Measurements from ENCODE around the gene CORO1C. TPM values are rescaled to one million over a fixed set of nuclear protein-coding genes. Genes with fewer than 3 reads are reported as not detected.
"Not testable (repeated sequence)": the region's sequence is repeated elsewhere in the genome, so short reads cannot be mapped to it uniquely, and the experiment has no call there.

Gene CORO1C
- total RNA-seq, 2 donors from 2014 or later, result 59.6 to 70.7 TPM

DNA sequence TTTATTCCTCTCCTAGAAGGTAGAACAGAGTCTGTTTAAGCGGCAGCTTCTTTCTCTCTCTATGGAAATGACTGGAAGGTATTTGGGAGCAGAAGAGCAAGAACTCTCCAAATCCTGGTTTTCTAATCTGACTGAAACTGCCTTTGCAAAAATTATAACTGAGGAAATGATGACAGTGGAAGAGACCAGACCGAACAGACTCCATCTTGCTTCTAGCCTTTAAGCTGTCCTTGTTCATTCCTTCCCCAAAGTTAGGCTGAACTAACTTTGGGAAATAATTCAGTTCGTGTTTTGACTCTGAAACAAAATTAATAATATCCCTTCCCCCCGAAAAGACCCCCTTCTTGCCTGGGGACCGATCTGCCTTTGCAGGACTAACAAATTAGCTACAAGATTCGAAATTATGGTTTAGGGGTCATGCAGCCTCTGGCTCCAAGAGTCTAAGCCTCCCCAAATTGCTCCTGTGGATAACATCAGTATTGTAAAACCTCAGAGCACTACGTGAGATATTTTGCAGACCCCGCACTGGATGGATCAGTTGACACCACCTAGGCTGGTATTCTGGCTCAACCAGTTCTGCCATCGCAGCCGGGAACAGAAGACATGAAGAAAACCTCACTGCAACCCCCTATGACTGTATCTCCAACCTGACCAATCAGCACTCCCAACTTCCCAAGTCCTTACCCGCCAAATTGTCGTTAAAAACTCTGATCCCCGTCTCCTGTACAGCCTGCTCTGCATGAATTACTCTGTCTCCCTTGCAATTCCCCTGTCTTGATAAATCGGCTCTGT lies 111.8 kb downstream of the CORO1C start:
- H3K4me3 ChIP-seq, result no peak overlapping the region
- H3K27me3 ChIP-seq, result no peaks in the 10 kb centered on the region
- DNase-seq (ENCODE audit: low spot score), result no peak
- H3K9me3 ChIP-seq, result no peaks in the 10 kb centered on the region
- no peaks in the 10 kb centered on the region for H3K36me3 ChIP-seq
- TF ChIP-seq, protein P1, sequence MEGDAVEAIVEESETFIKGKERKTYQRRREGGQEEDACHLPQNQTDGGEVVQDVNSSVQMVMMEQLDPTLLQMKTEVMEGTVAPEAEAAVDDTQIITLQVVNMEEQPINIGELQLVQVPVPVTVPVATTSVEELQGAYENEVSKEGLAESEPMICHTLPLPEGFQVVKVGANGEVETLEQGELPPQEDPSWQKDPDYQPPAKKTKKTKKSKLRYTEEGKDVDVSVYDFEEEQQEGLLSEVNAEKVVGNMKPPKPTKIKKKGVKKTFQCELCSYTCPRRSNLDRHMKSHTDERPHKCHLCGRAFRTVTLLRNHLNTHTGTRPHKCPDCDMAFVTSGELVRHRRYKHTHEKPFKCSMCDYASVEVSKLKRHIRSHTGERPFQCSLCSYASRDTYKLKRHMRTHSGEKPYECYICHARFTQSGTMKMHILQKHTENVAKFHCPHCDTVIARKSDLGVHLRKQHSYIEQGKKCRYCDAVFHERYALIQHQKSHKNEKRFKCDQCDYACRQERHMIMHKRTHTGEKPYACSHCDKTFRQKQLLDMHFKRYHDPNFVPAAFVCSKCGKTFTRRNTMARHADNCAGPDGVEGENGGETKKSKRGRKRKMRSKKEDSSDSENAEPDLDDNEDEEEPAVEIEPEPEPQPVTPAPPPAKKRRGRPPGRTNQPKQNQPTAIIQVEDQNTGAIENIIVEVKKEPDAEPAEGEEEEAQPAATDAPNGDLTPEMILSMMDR (IDR thresholded peaks at IDR 0.05), result no peak
- H3K4me1 ChIP-seq, result peaks cover 0 to 28% of the 10 kb centered on the region in 2 donors
- no peak overlapping the region for H3K27ac ChIP-seq

- H3K4me1 ChIP-seq, result peaks cover 0 to 28% of the 10 kb centered on the region in 2 donors
- H3K27ac ChIP-seq; H3K27me3 ChIP-seq; H3K9me3 ChIP-seq; H3K4me3 ChIP-seq; H3K36me3 ChIP-seq; DNase-seq (ENCODE audit: low spot score): not testable (repeated sequence)
Measured at GRCh38 chr12:108618953-108619274, 112.4 kb downstream of the CORO1C start.

DNA sequence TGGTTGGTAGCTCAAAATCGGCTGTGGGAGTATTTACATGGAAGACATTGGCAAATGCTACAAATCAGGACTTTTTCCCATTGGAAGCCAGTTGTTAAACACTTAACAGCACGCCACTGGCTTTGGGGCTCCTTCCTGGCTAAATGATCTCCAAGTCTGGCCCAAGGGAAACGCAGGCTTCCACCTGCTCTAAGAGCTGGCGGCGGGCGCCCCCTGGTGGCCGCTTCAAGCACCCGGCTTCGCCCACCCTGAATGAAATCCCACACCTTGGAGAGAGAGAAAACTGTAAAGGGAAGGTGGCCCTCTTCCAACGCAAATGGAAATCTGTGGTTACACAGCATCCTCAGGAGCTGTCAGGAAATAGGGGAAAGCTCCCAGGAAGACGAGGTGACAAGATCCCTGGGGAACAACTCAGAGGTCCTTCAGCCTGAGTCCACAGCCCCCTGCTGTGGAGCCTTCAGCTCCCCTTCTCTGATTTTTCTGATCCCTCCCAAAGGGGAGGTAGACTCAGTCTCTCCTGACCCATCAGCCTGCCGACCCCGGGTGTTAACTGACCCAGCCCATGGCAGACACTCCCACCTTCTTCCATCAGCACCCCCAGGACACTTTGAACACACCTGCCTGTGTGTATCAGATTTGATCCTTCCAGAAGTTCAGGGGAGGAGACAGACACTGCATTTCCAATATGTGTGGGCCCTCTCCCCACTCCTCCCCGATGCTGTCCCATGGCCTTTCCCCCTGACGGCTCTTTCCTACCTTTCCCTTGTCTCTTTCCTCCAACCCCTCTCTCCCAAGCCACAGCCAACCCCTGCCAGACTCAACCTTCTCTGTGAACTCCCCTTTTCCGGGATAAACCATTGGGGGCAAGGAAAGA lies 113.0 kb downstream of the CORO1C start:
- peak; percentile 88 for DNase-seq (ENCODE audit: low spot score)
- Histone ChIP-seq H3K4me3 (no peak overlapping the region), H3K27me3 (no peaks in the 10 kb centered on the region), H3K36me3 (no peaks in the 10 kb centered on the region), H3K4me1 (peaks cover 0 to 28% of the 10 kb centered on the region in 2 donors), H3K9me3 (no peaks in the 10 kb centered on the region), H3K27ac (no peak overlapping the region)
- TF ChIP-seq, protein P1 (IDR thresholded peaks at IDR 0.05), result peak; percentile 90 to 98

GRCh38 chr12:108616941-108617858 lies 114.1 kb downstream of the CORO1C start:
- no peak overlapping the region for H3K4me3 ChIP-seq
- peaks cover 0 to 18% of the 10 kb centered on the region in 2 donors for H3K4me1 ChIP-seq
- no peak overlapping the region for H3K27ac ChIP-seq
- no peaks in the 10 kb centered on the region for H3K27me3 ChIP-seq
- no peak for DNase-seq (ENCODE audit: low spot score)
- TF ChIP-seq, protein P1 (IDR thresholded peaks at IDR 0.05), result no peak
- H3K9me3 ChIP-seq, result no peaks in the 10 kb centered on the region
- H3K36me3 ChIP-seq, result no peaks in the 10 kb centered on the region

DNA sequence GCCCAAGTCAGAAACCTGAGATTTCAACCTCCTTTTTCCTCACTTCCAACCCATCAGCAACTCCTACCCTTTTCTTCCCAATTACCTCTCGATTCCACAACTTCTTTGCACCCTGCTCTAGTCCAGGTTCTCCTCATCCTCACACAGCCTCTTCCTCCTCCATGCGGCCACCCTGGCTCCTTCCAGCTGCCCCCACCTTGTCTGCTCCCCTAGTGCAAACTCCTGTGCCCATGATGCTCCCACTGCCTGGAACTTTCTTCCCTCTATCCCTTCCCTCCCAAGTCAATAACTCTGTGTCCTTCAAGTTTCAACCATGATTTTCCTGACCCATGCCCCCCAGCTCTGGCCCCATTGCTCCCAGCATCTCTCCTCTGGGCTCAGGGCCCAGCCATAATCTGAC lies 115.0 kb downstream of the CORO1C start:
- Histone ChIP-seq H3K9me3 (no peaks in the 10 kb centered on the region), H3K4me3 (no peak overlapping the region), H3K4me1 (peaks cover 0 to 12% of the 10 kb centered on the region in 2 donors), H3K27ac (no peak overlapping the region), H3K27me3 (no peaks in the 10 kb centered on the region), H3K36me3 (no peaks in the 10 kb centered on the region)
- TF ChIP-seq, protein P1 (IDR thresholded peaks at IDR 0.05), result no peak
- no peak for DNase-seq (ENCODE audit: low spot score)

Measured in right atrium auricular region (tissue), 2 donors.